ENCODE data around the gene ZBTB5. TPM values are rescaled to one million over a fixed set of nuclear protein-coding genes. Genes with fewer than 3 reads are reported as not detected.
A peak's percentile ranks its signal among the peaks of the same experiment; 100 is the strongest.
"Not testable (repeated sequence)": the region's sequence is repeated elsewhere in the genome, so short reads cannot be mapped to it uniquely, and the experiment has no call there.

ZBTB5 gene
- total RNA-seq, result 9.2 TPM
- long read RNA-seq, full-length matches to known transcripts, result 1 of 4 reads
- long read RNA-seq, partial matches to known transcripts, result 0 of 4 reads
- long read RNA-seq, other reads (novel, unspliced or antisense), result 3 of 4 reads

DNA sequence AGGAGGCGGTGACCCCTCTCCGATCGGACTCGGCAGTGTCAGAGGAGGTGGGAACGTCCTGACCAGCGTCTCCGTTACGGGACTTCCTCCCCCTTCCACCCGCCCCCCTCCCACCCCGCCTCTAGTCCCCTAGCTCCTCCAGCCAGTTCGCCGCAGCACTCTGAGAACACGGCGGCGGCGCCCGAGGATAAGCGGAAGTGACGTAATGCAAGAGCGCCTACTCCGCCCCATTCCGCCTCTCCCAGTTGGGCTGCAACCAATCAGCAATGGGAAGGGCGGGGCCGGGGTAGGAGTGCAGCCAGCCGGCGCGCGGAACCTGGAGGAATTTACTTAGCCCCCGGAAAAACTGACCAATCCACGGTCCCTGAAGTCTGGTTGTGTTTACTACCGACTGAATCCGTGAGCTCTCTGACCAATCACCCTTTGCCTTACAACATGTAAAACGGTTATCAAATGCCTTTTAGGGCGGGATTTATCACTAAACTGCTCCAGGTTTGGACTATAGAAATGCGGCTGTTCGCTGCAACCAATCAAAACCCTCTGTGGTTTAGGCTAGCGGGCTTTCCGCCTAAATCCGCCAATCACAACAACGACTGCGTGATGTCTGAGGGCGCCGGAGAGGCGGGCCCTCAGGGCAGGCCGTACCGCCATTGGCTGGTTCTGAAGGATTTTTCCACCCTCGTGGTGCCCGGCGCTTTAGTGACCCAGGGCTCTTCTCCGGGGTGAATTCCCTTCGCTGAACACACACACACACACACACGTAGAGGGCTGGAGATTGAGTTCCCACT, at the start of gene ZBTB5:
TSS of gene ZBTB5 (minus strand) at position 202 of the 788 bp plus-strand sequence. CDS start 22,899 bp downstream, outside the sequence.
- ATAC-seq, result peak; percentile 93 to 95
- no peaks in the 10 kb centered on the region for H3K27me3 ChIP-seq (ENCODE audit: low read depth)
- peak; percentile 98 for DNase-seq
- intact Hi-C loops (cut with DNase I), result no loop called here
- H3K4me3 ChIP-seq, result peak within 1 kb of the TSS; percentile 89
- no peaks in the 10 kb centered on the region for H3K9me3 ChIP-seq
- no peaks in the 10 kb centered on the region for H3K36me3 ChIP-seq
- H3K27ac ChIP-seq, result peak within 1 kb of the TSS; percentile 99
- no peak for TF ChIP-seq CTCF (IDR thresholded peaks at IDR 0.05)
- peaks cover 35% of the 10 kb centered on the region for H3K4me1 ChIP-seq

GRCh38 chr9:37514999-37515398, 49.7 kb upstream of the ZBTB5 start:
- no peak for TF ChIP-seq CTCF (IDR thresholded peaks at IDR 0.05)
- no peaks in the 10 kb centered on the region for H3K9me3 ChIP-seq
- no peaks in the 10 kb centered on the region for H3K27me3 ChIP-seq (ENCODE audit: low read depth)
- H3K27ac ChIP-seq, result no peak overlapping the region
- DNase-seq (no peak), ATAC-seq (no peak)
- no peak overlapping the region for H3K4me3 ChIP-seq
- no peaks in the 10 kb centered on the region for H3K4me1 ChIP-seq
- intact Hi-C loops (cut with DNase I), result no loop called here
- peaks cover 17% of the 10 kb centered on the region for H3K36me3 ChIP-seq

DNA sequence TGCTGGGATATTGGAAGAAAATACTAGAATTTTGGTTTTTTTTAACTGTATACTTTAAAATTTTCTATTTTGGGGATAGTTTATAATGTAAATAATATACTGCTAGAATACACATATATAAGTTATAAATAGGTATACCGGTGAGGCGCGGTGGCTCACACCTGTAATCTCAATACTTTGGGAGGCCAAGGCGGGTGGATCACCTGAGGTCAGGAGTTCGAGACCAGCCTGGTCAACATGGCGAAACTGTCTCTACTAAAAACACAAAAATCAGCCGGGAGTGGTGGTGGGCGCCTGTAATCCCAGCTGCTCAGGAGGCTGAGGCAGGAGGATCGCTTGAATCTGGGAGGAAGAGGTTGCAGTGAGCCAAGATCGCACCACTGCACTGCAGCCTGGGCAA, 49.2 kb upstream of the ZBTB5 start:
- H3K4me3 ChIP-seq; ATAC-seq; H3K9me3 ChIP-seq; H3K27ac ChIP-seq; H3K4me1 ChIP-seq; DNase-seq; intact Hi-C loops (cut with DNase I); H3K27me3 ChIP-seq (ENCODE audit: low read depth): not testable (repeated sequence)
- H3K36me3 ChIP-seq, result peaks cover 20% of the 10 kb centered on the region

DNA sequence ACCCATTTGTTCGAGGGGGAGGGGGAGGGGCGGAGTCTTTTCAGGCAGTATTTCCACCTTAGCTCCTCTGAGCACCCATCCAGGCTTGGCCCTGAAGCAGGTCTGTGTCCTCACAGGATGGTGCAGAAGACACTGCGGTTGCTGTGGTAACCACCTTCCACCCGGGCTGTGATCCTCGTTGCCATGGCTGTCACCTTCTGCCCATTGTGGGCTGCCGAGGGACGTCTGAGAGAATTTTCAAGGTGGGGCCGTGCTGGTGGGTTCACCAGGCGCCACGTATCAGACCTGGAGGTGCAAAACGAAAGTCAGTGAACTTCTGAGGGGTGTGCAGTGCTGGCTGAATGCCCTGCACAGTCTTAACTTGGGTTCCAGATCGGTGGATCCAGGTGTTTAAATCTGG, 47.2 kb upstream of the ZBTB5 start:
- ATAC-seq (no peak), DNase-seq (no peak)
- no peak for TF ChIP-seq CTCF (IDR thresholded peaks at IDR 0.05)
- H3K9me3 ChIP-seq, result no peaks in the 10 kb centered on the region
- H3K27me3 ChIP-seq (ENCODE audit: low read depth), result no peaks in the 10 kb centered on the region
- H3K27ac ChIP-seq, result no peak overlapping the region
- H3K36me3 ChIP-seq, result peaks cover 18% of the 10 kb centered on the region
- no peaks in the 10 kb centered on the region for H3K4me1 ChIP-seq
- no peak overlapping the region for H3K4me3 ChIP-seq
- intact Hi-C loops (cut with DNase I), result no loop called here

GRCh38 chr9:37511016-37512010, 46.1 kb upstream of the ZBTB5 start:
- intact Hi-C loops (cut with DNase I), result no loop called here
- Histone ChIP-seq H3K27me3 (ENCODE audit: low read depth) (no peaks in the 10 kb centered on the region), H3K9me3 (no peaks in the 10 kb centered on the region), H3K27ac (no peak overlapping the region), H3K36me3 (peaks cover 18% of the 10 kb centered on the region), H3K4me3 (no peak overlapping the region), H3K4me1 (no peaks in the 10 kb centered on the region)
- ATAC-seq, result no peak
- TF ChIP-seq CTCF (IDR thresholded peaks at IDR 0.05), result no peak
- DNase-seq, result no peak

DNA sequence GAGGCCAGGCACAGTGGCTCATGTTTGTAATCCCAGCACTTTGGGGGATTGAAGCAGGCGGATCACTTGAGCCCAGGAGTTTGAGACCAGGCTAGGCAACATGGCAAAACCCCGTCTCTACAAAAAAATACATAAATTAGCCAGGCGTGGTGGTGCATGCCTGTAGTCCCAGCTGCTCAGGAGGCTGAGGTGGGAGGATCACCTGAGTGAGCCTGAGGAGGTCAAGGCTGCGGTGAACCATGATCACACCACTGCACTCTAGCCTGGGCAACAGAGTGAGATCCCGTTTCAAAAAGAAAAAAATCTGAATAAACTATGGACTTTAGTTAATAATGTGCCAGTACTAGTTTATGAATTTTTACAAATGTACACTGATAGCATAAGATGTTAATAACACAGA, 44.8 kb upstream of the ZBTB5 start:
- ATAC-seq; H3K27ac ChIP-seq; H3K27me3 ChIP-seq (ENCODE audit: low read depth); H3K9me3 ChIP-seq; H3K4me1 ChIP-seq; H3K4me3 ChIP-seq; DNase-seq; intact Hi-C loops (cut with DNase I): not testable (repeated sequence)
- H3K36me3 ChIP-seq, result peaks cover 12% of the 10 kb centered on the region
